GM18868 (cell line): ENCODE measurements around the gene CSAG2.
"Not testable (repeated sequence)": the region's sequence is repeated elsewhere in the genome, so short reads cannot be mapped to it uniquely, and the experiment has no call there.

Source experiments
- ATAC-seq: cut with Tn5 transposase; IDR thresholded peaks from one replicate; pipeline ENCODE4 v1.9.1; 2021; ENCODE audit warnings: mild to moderate bottlenecking, moderate library complexity; ENCODE audit not compliant: unreplicated experiment

Gene CSAG2

GRCh38 chrX:152709173-152709572 is at the start of gene CSAG2:
TSS of gene CSAG2 (minus strand) at chrX:152709273. CDS start at chrX:152709112, 161 bp downstream.
- ATAC-seq, result not testable (repeated sequence)

- peak; percentile 71 for ATAC-seq
Observed at GRCh38 chrX:152754871-152755270, 45.8 kb upstream of the CSAG2 start.

- not testable (repeated sequence) for ATAC-seq
Observed at GRCh38 chrX:152753686-152754650, 44.9 kb upstream of the CSAG2 start, which contains the start of gene MAGEA2. TSS of gene MAGEA2 (minus strand) at chrX:152753842. CDS start at chrX:152751363, 2,479 bp downstream.

GRCh38 chrX:152738560-152738959 is 29.5 kb upstream of the CSAG2 start:
- no peak for ATAC-seq

- ATAC-seq, result not testable (repeated sequence)
Observed at GRCh38 chrX:152736528-152736927, 27.5 kb upstream of the CSAG2 start.

- no peak for ATAC-seq
Observed at GRCh38 chrX:152735860-152736511, 26.9 kb upstream of the CSAG2 start.

- ATAC-seq, result no peak
Observed at GRCh38 chrX:152735101-152735500, 26.0 kb upstream of the CSAG2 start.

GRCh38 chrX:152734143-152734858 is 25.2 kb upstream of the CSAG2 start:
- ATAC-seq, result not testable (repeated sequence)

GRCh38 chrX:152733261-152733975 is 24.3 kb upstream of the CSAG2 start, which contains the start of the genes CSAG1 and MAGEA12:
TSS of gene CSAG1 (minus strand) at chrX:152733721. CDS start at chrX:152732460, 1,261 bp downstream.
TSS of gene MAGEA12 (plus strand) at chrX:152733757. CDS start at chrX:152736162, 2,405 bp downstream.
- no peak for ATAC-seq

- ATAC-seq, result no peak
Observed at GRCh38 chrX:152725409-152725808, 16.3 kb upstream of the CSAG2 start.

GRCh38 chrX:152713815-152714787 is 5.0 kb upstream of the CSAG2 start, which contains the start of gene MAGEA2B:
TSS of gene MAGEA2B (plus strand) at chrX:152714628. CDS start at chrX:152717107, 2,479 bp downstream.
- not testable (repeated sequence) for ATAC-seq

- ATAC-seq, result peak; percentile 79
Observed at GRCh38 chrX:152713195-152713594, 4.1 kb upstream of the CSAG2 start.

GRCh38 chrX:152706500-152706899 is 2.6 kb downstream of the CSAG2 start:
- not testable (repeated sequence) for ATAC-seq

GRCh38 chrX:152700390-152700789 is 8.7 kb downstream of the CSAG2 start:
- ATAC-seq, result not testable (repeated sequence)

GRCh38 chrX:152697952-152698931 is 10.8 kb downstream of the CSAG2 start, which contains the start of gene MAGEA3:
TSS of gene MAGEA3 (plus strand) at chrX:152698794. CDS start at chrX:152700833, 2,039 bp downstream.
- ATAC-seq, result not testable (repeated sequence)

- ATAC-seq, result peak; percentile 90
Observed at GRCh38 chrX:152681012-152681411, 28.1 kb downstream of the CSAG2 start.

GRCh38 chrX:152674652-152675051 is 34.4 kb downstream of the CSAG2 start:
- ATAC-seq, result not testable (repeated sequence)
